ES-I3 (cell line): ENCODE results near the gene OR52H1.

Source experiments
- H3K36me3 ChIP-seq: 2 replicates; pipeline ENCODE4 v1.6.1; 2013; ENCODE audit warnings: mild to moderate bottlenecking, low read length, control low read depth, moderate library complexity; ENCODE audit not compliant: insufficient read depth
- H3K4me1 ChIP-seq: 2 replicates; pipeline ENCODE4 v1.6.1; 2013; ENCODE audit warnings: mild to moderate bottlenecking, control low read depth, low read length; ENCODE audit not compliant: insufficient read depth
- H3K9ac ChIP-seq: 2 replicates; pipeline ENCODE4 v1.6.1; 2013; ENCODE audit warnings: low read depth, mild to moderate bottlenecking, low read length, moderate library complexity
- H3K9me3 ChIP-seq: 2 replicates; pipeline ENCODE4 v1.6.1; 2013; ENCODE audit warnings: mild to moderate bottlenecking, low read length, moderate library complexity; ENCODE audit not compliant: control insufficient read depth, insufficient read depth

OR52H1 gene

DNA sequence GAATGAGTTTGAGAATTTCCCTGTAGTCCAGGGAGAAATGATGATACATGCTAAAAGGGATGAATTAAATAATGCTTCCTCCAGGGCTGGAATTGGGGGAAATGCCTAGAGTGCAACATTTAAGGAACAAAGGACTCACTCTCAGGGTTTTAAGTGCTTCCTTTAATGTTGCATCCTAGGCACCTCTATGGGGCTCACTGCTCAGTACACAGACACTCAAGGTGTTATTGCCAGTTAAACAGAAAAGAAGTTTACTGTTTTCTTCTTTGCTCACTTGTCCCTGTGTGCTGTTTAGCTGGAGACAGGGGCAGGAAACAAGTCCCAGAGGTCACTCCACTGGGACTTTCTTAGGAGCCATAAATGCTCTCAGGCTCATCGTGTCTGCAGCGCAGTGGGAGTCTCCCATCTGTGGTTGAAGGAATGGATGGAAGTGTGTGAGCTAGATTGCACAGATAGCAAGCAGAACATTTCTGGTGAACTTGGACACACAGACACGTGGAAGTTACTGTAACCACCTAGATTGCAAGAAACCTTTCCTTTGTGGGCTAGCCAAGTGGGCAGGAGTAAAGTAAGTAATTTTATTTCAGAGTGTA is 8.4 kb upstream of the OR52H1 start:
- Histone ChIP-seq H3K9me3 (no peaks in the 10 kb centered on the region), H3K9ac (no peak overlapping the region), H3K36me3 (no peaks in the 10 kb centered on the region), H3K4me1 (peaks cover 5% of the 10 kb centered on the region; the same call in 1 of the 2 replicates)

DNA sequence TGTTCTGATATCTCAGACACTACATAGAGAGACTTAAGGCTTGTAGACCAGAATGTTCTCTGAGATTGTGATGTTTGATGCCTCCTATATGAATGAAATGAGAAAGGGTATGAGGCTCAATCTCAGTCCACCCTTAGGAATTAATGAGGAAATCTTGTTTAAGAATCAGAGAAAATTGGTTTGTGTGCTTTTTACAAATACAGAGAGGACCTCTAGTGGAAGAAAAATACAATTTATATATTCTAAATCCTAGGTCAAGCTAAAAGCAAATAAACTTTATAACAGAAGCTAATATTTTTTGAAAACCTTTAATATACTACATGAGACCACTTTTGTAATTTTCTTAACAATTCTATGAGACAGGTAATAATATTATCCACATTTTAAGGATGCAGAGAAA is 5.0 kb upstream of the OR52H1 start:
- no peaks in the 10 kb centered on the region for H3K36me3 ChIP-seq
- H3K9me3 ChIP-seq: no peaks in the 10 kb centered on the region
- H3K4me1 ChIP-seq: peaks cover 5% of the 10 kb centered on the region; the same call in 1 of the 2 replicates
- no peak overlapping the region for H3K9ac ChIP-seq

- H3K4me1 ChIP-seq: no peaks in the 10 kb centered on the region
- no peak overlapping the region for H3K9ac ChIP-seq
Measured at GRCh38 chr11:5550440-5551095, 2.2 kb upstream of the OR52H1 start.

DNA sequence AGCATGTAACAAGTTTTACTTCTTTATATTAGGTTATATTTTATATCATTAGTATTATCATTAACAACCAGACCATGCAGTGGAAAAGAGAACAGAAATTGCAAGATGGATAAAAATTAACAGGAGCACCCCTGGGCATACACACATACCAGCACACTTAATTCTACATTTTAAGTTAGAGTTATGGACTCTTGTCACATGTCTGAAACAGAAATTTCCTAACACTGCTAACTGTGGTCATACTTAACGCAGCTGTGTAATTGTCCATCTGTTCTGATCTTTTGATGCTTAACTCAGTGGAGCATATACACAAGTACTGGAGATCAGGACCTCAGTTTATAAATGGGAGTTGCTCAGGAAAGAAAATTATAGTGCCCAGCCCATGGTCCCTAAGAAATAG is 358 bp downstream of the OR52H1 start:
- Histone ChIP-seq H3K9ac (no peak overlapping the region), H3K4me1 (no peaks in the 10 kb centered on the region), H3K9me3 (no peaks in the 10 kb centered on the region), H3K36me3 (no peaks in the 10 kb centered on the region)

More at GRCh38 chr11:5550440-5551095, 2.2 kb upstream of the OR52H1 start:
- Histone ChIP-seq H3K9me3 (no peaks in the 10 kb centered on the region), H3K36me3 (no peaks in the 10 kb centered on the region)

- Histone ChIP-seq H3K9me3 (no peaks in the 10 kb centered on the region), H3K4me1 (no peaks in the 10 kb centered on the region), H3K36me3 (no peaks in the 10 kb centered on the region), H3K9ac (no peak overlapping the region)
Measured at GRCh38 chr11:5546457-5546856, 1.9 kb downstream of the OR52H1 start.

- Histone ChIP-seq H3K36me3 (no peaks in the 10 kb centered on the region), H3K9me3 (no peaks in the 10 kb centered on the region), H3K9ac (no peak overlapping the region), H3K4me1 (no peaks in the 10 kb centered on the region)
Measured at GRCh38 chr11:5541427-5541826, 6.9 kb downstream of the OR52H1 start.

GRCh38 chr11:5536482-5536881 is 11.9 kb downstream of the OR52H1 start:
- H3K4me1 ChIP-seq: no peaks in the 10 kb centered on the region
- no peaks in the 10 kb centered on the region for H3K9me3 ChIP-seq
- H3K9ac ChIP-seq: no peak overlapping the region
- H3K36me3 ChIP-seq: no peaks in the 10 kb centered on the region

DNA sequence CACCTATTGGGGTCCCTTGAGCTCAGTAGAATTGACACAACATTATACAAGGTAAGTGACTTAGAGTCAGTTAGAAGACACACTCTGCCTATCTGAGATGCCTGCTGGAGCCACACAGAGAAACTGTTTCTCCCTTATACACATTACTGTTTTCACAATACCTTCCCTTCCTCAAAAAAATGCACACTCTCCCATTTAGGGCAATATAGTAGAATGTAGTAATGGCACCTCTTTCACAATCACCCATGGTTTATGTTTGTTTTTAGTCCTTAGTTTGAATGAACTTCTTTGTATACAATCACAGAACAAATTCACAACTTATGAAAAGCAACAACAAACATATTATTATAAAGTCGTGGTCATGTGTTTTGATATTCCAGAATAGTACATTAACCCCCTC is 14.3 kb downstream of the OR52H1 start:
- no peak overlapping the region for H3K9ac ChIP-seq
- no peaks in the 10 kb centered on the region for H3K36me3 ChIP-seq
- no peaks in the 10 kb centered on the region for H3K9me3 ChIP-seq
- H3K4me1 ChIP-seq: no peaks in the 10 kb centered on the region

DNA sequence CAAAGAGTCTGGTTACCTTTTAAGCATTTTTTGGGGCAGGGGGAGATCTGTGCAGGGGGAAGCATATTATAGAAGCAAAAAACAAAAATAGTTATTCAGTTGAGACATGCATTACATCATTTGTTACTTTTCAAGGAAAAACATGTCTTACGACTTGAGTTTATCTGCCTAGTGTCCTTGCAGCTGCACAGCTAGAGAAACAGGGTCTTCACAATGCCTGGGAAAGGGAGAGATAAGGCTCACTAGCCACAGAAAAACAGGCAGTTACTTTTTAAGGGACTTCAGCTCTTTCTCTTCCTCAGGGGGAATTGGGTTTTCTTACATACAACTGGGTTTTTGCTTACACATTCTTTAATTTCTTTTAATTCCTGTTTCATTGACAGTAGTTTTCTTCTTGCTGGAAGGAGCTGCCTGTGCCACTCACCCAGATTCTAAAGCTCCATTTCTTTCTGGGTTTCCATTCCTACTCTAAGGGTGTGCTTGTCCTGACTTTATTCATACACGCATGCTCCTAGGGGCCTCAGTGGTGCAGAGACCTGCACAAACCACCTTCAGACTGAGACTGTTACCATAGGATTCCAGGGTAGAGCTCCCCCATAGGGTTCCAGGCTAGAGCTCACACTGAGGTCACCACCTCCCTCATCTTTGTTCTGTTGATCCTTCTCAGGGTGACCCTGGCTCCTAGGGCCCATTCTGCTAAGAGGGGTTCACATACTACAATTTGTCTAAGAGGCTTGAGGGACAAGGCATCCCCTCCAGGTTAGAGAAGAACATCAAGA is 17.1 kb downstream of the OR52H1 start:
- no peak overlapping the region for H3K9ac ChIP-seq

GRCh38 chr11:5528495-5528894 is 19.8 kb downstream of the OR52H1 start:
- Histone ChIP-seq H3K9ac (no peak overlapping the region), H3K4me1 (no peaks in the 10 kb centered on the region), H3K36me3 (no peaks in the 10 kb centered on the region), H3K9me3 (no peaks in the 10 kb centered on the region)

More for the DNA sequence above, 17.1 kb downstream of the OR52H1 start:
- Histone ChIP-seq H3K36me3 (no peaks in the 10 kb centered on the region), H3K4me1 (no peaks in the 10 kb centered on the region), H3K9me3 (no peaks in the 10 kb centered on the region)

- Histone ChIP-seq H3K9ac (no peak overlapping the region), H3K36me3 (no peaks in the 10 kb centered on the region), H3K9me3 (no peaks in the 10 kb centered on the region), H3K4me1 (no peaks in the 10 kb centered on the region)
Measured at GRCh38 chr11:5527716-5528115, 20.6 kb downstream of the OR52H1 start.

GRCh38 chr11:5524756-5525155 is 23.6 kb downstream of the OR52H1 start:
- Histone ChIP-seq H3K4me1 (no peaks in the 10 kb centered on the region), H3K36me3 (no peaks in the 10 kb centered on the region), H3K9me3 (no peaks in the 10 kb centered on the region), H3K9ac (no peak overlapping the region)

- Histone ChIP-seq H3K36me3 (no peaks in the 10 kb centered on the region), H3K4me1 (no peaks in the 10 kb centered on the region)
Measured at GRCh38 chr11:5522308-5522707, 26.0 kb downstream of the OR52H1 start.

DNA sequence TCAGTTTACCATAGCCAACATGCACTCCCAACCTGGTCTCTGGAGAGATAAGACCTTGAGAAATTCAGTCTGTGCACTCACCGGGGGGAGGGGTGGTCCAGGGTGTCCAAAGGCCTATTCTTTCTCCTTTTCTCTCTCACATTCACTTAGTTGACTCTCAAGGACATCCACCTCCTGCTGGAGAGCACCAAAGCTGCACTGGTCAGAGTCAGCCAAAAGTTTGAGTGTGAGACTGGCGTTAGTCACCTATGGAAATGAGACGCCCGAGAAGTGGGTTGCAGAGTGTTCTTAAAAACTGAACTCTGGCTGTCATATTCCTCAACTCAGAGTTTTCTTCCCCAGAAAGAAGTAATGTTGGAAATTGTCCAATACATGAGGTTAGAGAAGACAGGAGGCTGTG is 26.8 kb downstream of the OR52H1 start:
- no peaks in the 10 kb centered on the region for H3K4me1 ChIP-seq
- H3K36me3 ChIP-seq: no peaks in the 10 kb centered on the region
- H3K9ac ChIP-seq: no peak overlapping the region
- H3K9me3 ChIP-seq: no peaks in the 10 kb centered on the region

More at GRCh38 chr11:5522308-5522707, 26.0 kb downstream of the OR52H1 start:
- Histone ChIP-seq H3K9me3 (no peaks in the 10 kb centered on the region), H3K9ac (no peak overlapping the region)

DNA sequence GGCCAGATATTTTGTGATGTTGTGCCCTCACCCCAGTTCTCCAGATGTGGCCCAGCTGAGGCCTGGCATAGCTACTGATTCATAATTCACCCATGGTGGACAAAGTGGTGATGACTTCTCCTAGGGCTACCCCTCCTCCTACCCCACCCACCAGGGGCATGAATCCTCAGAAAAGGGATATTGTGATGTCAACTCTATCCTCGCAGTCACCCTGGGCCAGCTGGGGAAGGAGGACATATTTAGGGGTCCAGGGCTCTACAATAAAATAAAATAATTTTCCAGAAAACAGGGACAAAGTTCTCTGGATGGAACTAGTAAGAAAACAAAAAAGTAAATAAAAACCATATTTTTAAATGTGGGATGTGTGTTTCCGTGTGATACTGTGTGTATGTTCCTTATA is 31.7 kb downstream of the OR52H1 start, which contains the start of gene UBQLNL:
TSS of gene UBQLNL (minus strand) at position 101 of the 400 bp plus-strand sequence. CDS start 258 bp downstream, outside the sequence.
- H3K9ac ChIP-seq: no peak within 1 kb of the TSS
- no peaks in the 10 kb centered on the region for H3K4me1 ChIP-seq
- no peaks in the 10 kb centered on the region for H3K9me3 ChIP-seq
- no peaks in the 10 kb centered on the region for H3K36me3 ChIP-seq
